Tibial nerve (tissue), 4 donors: ENCODE measurements around the gene KATNAL1.

Experiments
- CTCF ChIP-seq, 5 experiments: fragments of 200-600 bp in 3 of 5; fragments of 450-650 bp in 2 of 5; sonication (generic) in 3 of 5; IDR thresholded peaks; one replicate each; pipeline ENCODE4 v1.5.1; 2016 to 2019; ENCODE audit warnings: antibody characterized with exemption in 5 of 5, mild to moderate bottlenecking in 3 of 5, moderate library complexity in 2 of 5
- EP300 ChIP-seq, 2 donors: sonication (generic); formaldehyde crosslinking; IDR thresholded peaks; one replicate each; pipeline ENCODE4 v1.6.1; 2017; ENCODE audit warnings: antibody characterized with exemption in 2 of 2, mild to moderate bottlenecking in 1 of 2
- POLR2A ChIP-seq, 2 donors: fragments of 450-650 bp; IDR thresholded peaks; one replicate each; pipeline ENCODE4 v1.6.1; 2017; ENCODE audit warnings: antibody characterized with exemption in 2 of 2, mild to moderate bottlenecking in 2 of 2, moderate library complexity in 2 of 2

- TF ChIP-seq CTCF (IDR thresholded peaks at IDR 0.05) (no peak), POLR2A (IDR thresholded peaks at IDR 0.05) (no peak), EP300 (IDR thresholded peaks at IDR 0.05) (peak in 1 of 2 donors; percentile 35)
Observed at GRCh38 chr13:30165796-30166195, 141.6 kb downstream of the KATNAL1 start.
